GM23338 (cell line): ENCODE results near the gene LCN6.

Experiments
- EZH2 ChIP-seq: fragments of 200-600 bp; sonication (generic); IDR thresholded peaks from one replicate; pipeline ENCODE4 v1.8.0; 2017; ENCODE audit warnings: antibody characterized with exemption, mild to moderate bottlenecking, low read depth; ENCODE audit not compliant: unreplicated experiment
- EZH2phosphoT487 ChIP-seq: fragments of 200-600 bp; sonication (generic); IDR thresholded peaks from one replicate; pipeline ENCODE4 v1.8.1; 2018; ENCODE audit warnings: antibody characterized with exemption; ENCODE audit not compliant: unreplicated experiment
- POLR2AphosphoS5 ChIP-seq: IDR thresholded peaks from 2 replicates; pipeline ENCODE4 v1.6.1; 2016; ENCODE audit warnings: antibody characterized with exemption, low read depth
- TF ChIP-seq, protein P1 (sequence below), 2 experiments: fragments of 200-600 bp in 1 of 2; sonication (generic) in 1 of 2; conservative IDR thresholded peaks; 2 replicates each; pipeline versions ENCODE4 v1.5.1 to v1.6.1; 2016 to 2017; ENCODE audit warnings: antibody characterized with exemption in 2 of 2, low read depth in 2 of 2, mild to moderate bottlenecking in 2 of 2, moderate library complexity in 1 of 2

GRCh38 chr9:136759001-136759400, 10.7 kb upstream of the LCN6 start:
- TF ChIP-seq, protein P1, sequence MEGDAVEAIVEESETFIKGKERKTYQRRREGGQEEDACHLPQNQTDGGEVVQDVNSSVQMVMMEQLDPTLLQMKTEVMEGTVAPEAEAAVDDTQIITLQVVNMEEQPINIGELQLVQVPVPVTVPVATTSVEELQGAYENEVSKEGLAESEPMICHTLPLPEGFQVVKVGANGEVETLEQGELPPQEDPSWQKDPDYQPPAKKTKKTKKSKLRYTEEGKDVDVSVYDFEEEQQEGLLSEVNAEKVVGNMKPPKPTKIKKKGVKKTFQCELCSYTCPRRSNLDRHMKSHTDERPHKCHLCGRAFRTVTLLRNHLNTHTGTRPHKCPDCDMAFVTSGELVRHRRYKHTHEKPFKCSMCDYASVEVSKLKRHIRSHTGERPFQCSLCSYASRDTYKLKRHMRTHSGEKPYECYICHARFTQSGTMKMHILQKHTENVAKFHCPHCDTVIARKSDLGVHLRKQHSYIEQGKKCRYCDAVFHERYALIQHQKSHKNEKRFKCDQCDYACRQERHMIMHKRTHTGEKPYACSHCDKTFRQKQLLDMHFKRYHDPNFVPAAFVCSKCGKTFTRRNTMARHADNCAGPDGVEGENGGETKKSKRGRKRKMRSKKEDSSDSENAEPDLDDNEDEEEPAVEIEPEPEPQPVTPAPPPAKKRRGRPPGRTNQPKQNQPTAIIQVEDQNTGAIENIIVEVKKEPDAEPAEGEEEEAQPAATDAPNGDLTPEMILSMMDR (conservative IDR thresholded peaks at IDR 0.05; ENCODE audit: low read depth in 2 of 2): no peak
- TF ChIP-seq EZH2phosphoT487: no peak
- no peak for TF ChIP-seq EZH2
- TF ChIP-seq POLR2AphosphoS5: no peak
